SKM-1 treated with dmso at 0.1 percent for 144 hours (cell line): Measurements from ENCODE around the gene CDC14C.
A peak's percentile ranks its signal among the peaks of the same experiment; 100 is the strongest.
"Not testable (repeated sequence)": the region's sequence is repeated elsewhere in the genome, so short reads cannot be mapped to it uniquely, and the experiment has no call there.

Experiments used
- DNase-seq: peaks from one replicate; lab custom pipeline; 2025; ENCODE audit not compliant: unreplicated experiment; lab: John Stamatoyannopoulos, UW

Gene CDC14C

DNA sequence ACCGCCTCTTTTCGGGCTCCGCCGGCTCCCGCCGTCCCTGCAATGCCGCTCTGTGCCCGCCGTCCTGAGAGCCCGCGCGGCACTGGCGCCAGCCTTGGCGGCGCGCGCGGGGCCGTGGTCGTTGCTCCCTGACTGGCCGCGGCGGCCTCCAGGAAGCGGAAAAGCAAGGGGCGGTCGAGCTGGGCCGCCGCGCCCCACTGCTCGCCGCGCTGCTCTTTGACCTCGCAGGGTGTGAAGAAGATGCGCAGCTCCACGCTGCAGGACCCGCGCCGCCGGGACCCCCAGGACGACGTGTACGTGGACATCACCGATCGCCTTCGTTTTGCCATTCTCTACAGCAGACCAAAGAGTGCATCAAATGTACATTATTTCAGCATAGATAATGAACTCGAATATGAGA lies at the start of gene CDC14C:
CDC14C (plus strand) TSS at position 115 of the 400 bp plus-strand sequence; CDS start at position 241, 126 bp downstream.
- no peak for DNase-seq

DNA sequence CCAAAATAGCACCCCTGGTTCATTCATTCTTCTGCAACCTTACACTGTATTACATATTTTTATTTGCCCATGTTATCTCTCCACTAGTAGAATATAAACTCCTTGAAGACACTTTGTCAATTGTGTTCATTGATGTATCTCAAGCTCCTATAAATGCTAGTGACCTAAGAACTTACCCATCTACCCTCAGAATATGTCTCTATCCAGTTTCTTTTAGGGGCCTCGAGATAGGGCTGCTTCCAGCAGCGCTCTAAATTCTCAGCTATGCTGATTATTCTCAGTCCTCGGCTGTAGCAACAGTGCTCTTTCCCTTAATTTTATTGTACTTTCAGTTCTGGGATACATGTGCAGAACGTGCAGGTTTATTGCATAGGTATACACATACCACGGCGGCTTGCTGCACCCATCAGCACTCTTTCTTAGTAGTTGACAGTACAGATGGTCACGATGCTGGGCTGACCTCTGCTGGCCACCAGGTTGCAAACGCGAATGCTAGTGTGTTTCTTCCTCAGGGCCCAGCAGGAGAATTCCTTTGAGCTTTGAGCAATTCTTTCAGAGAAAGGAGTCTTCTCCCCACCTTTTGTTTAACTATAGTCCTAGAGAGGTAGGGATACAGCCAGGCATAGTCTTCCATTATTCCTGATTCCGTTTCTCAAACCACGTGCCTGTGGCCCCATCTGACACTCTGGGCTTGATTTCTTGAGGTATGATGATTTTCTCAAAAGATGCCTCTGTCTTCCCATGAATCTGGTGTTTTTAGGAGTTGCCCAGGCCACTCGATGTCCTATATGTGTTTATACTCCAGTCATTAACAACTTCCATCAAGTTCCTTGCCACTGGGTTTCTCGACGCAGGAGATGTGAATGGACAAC lies 49.1 kb upstream of the CDC14C start:
- peak; percentile 26 for DNase-seq

DNA sequence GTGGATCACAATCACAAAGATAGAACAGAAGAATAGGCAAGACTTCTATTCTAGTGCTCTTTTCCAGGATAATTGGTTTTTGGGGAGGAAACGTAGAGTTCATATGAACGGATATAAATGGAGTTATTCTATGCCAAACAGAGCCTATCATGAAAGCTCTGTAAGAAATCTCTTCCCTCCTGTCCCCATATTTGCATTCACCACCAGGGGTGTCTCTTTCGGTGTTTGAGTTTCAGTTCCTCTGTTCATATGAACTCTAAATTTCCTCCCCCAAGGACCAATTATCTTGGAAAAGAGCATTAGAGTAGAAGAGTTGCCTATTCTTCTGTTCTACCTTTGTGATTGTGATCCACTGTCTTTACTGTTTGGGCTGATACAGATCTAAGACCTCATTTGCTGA lies 48.3 kb upstream of the CDC14C start:
- DNase-seq = peak; percentile 6

DNA sequence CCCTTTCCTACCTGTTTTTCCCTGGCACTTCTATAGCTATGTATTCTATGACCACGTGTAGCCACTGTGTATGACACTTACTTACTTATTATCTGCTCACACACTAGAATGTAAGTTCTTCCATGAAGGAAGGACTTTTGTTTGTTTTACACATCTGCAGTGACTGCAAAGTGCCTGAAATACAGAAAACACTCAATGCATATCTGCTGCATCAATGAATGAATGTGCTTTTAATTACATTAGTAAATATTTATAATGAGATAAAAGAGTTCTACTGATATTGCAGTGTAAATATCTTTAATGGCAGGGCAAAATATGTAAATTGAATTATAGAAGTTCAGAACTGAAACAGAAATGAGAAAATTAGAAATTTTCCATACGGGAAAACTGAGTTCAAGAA lies 43.5 kb upstream of the CDC14C start:
- no peak for DNase-seq

DNA sequence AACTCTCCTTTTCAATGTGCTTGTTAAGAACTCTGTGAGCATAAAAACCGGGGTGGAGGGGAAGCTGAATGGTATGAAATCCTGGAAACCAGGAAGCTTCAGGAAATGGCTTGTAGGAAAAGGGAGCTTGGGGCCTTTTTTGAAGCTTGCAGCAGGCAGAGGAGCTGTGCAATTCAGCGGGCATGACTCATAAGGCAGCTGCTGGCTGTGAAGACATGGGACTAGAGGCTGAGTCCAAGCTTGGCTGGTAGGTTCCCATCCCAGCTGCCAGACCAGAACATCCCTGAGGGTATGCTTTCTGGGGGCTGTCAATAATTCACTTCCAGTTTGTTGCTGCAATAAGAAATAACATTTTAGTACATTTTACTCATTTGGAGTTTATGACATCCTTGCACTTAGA lies 36.8 kb upstream of the CDC14C start:
- no peak for DNase-seq

DNA sequence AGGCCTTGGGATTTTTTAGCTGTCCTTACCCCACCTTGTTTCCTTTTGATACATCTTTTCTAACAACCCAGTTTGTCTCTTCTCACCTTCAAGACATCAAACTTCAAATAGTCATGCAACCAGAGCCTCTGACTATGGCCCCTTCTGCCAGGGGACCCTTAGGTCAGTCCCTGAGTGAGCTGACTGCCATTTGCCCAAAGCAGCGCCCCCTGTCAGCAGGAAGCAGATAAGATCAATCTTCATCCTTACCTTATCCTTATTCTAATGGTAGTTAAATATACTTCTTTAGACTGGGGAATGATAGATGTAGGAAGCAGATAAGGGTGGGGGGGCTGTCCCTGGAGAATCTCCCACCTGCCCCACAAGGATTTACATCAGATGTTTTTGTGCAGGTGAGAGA lies 29.8 kb upstream of the CDC14C start:
- DNase-seq = no peak

DNA sequence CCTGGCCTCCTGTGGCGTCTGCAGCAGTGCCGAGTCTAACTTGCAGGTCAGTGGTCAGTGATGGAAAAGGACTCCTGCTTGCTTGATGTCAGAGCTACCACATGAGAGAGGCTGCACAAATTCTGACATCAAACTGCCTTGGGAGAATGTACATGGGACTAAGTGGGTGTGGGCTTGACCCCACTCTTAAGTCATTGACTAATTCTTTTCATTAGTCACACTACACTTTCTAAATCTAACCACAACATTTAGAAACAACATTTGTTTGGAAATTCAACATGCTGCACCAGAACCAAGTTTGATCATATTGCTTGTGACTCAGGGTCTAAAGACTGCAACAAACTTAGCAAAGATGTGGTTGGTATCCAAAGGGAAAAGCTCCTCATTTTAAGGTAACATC lies 24.4 kb upstream of the CDC14C start:
- DNase-seq = no peak

DNA sequence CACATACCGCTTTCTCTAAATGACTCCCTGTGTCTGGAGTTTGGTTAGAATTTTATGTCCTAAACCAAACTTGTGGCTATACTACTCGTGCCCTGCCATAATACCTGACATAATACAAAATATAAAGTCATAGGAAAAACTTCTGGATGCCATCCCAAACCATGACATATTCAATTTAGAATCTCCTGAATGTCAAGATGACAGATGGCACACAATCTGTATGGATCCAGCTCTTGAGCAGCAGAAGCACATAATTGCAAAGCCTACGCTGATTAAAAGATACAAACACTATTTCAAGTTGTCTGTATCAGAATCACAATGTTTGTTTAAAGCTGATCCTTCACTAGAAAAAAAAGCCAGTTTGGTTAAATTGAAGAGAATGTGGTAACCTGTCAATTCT lies 22.4 kb upstream of the CDC14C start:
- DNase-seq = no peak

DNA sequence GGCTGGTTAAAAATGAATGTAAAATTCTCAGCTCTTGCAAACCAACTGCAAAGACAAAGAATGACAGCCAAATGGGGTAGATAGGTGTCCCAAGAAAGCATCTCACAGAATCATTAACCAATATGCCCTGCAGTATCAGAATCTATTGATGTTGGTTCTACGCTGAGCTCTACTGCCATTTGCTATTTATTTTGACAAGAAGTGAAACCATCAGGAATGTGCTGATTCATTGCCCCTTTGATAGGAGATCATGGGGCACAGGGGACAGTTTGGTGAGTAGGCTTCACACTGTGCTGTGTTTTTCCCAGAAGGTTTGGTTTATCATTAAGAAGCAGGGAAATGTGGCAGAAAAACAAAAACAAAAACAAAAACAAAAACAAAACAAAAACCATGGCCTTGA lies 19.4 kb upstream of the CDC14C start:
- no peak for DNase-seq

DNA sequence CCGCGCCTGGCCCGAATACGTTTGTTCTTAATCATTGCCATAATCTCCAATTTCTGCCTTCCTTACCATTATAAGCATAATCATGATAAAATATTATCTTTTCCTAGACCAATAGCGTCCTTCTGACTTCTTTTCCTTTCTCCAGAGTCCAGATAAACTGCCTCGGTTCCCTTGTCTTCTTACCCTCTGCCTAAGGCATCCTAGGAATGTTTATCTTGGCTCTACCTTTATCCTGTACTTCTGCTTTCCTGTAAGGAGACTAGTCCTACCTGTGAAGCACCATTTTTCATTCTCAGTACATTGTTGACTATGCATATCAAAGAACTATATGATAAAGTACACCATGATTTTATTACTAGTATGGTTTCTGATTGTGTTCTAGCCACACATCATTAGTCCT lies 18.7 kb upstream of the CDC14C start:
- DNase-seq = not testable (repeated sequence)

DNA sequence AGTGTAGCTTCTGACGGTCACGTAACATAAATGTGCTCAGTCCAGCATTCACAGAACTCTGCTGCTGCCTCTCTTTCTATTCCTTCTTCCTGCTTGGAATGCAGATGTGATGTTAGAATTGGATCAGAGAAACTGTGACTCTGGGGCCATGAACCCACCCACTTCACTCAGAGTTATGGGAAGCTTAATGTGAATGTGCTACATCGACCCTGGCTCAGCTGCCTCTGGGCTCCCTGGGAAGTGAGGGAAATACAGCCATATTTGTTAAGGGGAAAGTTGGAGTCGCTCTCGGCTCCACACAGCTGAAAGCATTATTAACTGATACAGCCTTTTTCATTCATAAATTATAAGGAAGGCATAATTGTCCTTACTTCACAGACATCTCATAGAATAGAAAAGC lies 14.5 kb upstream of the CDC14C start:
- not testable (repeated sequence) for DNase-seq

DNA sequence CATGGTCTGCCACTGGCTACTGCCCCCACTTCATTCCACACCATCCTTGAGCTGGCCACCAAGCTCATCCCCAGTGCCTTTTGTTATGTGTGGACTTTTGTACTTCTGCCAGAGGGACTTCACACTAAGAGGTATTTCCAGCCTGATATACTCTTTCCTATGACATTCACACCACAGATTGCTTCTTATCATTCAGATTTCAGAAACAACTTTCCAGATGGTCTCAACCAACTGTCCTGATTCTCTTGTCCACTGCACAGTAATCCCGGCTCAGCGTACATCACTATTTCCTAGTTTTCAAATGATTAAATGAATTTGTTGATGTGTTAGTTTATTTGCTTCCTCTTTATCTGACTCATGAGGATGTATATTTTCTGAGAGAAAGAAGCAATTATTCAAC lies 7.1 kb downstream of the CDC14C start:
- DNase-seq = no peak

DNA sequence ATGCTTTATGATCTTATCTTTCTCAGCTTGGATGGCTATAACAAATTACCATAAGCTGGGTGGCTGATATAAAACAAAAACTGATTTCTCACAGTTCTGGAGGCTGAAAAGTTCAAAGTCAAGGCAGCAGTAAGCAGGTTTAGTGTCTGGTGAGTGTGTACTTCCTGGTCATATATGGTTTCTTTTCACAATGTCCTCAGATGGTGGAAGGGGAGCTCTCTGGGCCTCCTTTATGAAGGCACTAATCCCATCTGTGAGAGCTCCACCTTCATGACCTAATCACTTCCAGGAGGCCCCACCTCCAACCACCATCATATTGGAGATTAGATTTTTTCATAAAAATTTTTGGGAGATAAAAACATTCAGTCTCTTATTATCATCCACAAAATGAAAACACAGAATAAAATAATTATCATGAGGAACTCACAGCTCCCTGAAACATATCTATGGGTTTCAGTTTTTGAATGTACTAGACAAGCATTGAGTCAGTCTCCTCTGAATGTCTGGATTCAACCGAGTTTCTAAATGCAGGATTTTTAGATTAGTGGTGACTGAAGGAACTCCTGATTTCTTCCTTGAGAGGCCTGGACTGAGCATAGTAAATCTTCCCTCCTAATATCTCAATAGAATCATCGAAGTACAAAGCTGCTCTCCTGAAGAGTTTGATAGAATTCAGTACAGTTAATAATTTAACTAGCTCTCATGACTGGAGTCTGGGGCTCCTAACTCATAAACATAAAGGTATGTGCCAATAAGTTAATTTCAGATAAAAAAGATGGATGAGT lies 8.0 kb downstream of the CDC14C start:
- no peak for DNase-seq

DNA sequence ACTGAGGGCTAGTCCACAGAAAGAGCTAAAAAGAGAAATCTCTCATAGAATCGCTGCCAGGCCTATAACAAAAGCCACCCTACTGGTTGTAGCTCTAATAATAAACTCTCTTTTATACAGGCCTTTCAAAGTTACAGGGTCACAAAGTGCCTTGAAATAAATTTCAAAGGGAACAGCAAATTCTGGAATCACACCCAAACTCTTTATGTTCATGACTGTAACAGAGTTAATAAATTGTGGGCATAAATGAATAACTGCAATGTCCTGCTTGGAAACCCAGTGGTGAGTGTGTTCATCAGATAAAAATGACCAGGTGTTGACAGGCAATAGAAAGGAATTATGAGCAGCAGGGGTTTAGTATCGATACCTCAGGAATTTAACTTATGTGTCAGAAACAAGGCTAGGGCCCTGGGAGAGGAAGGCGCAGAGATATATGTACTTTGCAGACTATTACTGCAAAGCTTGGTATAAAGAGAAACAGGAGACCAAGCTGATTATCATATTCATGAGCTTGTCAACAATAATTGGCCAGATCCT lies 9.3 kb downstream of the CDC14C start:
- DNase-seq = no peak

DNA sequence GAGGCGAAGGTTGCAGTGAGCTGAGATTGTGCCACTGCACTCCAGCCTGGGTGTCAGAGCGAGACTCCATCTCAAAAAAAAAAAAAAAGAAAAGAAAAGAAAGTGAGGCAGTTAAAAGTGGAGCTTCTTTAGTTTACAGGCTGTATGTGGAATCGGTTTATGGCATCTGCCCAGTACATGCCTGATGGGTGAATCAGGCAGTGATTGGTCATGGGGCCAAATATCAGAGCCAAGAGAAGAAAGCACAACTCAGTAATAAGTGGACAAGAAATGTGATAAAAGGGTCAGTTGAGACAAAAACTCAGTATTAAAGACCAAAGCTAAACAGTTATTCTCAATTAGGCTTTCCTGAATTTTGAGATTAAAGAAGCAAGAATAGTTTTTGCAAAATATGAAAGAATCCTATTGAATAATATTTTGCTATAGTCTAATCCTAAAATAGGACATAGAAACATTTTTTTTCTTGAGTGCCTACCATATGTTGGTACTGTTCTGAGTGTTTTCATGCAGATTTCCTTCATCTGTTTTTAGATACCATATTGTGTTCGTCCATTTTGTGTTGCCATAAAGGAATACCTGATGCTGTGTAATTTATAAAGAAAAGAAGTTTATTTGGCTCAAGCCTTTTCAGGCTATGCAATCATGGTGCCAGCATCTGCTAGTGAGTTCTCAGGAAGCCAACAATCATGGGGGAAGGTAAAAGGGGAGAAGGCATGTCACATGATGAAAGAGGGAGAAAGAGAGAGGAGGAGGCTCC lies 14.4 kb downstream of the CDC14C start:
- no peak for DNase-seq

DNA sequence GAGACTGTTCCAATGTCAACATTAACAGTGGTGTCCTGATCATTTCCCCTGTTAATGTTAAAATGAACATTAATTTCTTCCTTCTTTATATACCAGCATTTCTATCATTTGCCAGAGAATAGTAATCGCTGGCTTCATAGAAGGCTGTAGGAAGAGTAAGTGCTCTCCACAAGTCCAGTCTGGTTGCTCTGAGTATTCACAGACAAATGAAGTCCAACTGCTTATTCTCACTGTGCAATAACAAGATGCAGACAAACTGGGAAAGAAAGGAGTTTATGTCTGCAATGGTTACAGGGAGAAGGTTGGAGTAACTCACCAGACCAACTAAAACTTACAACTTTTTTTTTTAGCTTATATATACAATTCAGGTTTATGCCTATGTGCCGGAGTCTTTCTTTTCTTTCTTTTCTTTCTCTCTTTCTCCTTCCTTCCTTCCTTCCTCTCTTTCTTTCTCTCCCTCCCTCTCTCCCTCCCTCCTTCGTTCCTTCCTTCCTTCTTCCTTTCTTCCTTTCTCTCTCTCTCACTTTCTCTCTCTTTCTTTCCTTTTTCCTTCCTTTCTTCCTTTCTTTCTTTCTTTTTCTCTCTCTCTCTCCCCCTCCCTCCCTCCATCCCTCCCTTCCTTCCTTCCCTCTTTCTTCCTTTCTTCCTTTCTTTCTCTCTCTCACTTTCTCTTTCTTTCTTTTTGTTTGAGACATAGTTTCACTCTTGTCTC lies 19.1 kb downstream of the CDC14C start:
- DNase-seq = no peak

DNA sequence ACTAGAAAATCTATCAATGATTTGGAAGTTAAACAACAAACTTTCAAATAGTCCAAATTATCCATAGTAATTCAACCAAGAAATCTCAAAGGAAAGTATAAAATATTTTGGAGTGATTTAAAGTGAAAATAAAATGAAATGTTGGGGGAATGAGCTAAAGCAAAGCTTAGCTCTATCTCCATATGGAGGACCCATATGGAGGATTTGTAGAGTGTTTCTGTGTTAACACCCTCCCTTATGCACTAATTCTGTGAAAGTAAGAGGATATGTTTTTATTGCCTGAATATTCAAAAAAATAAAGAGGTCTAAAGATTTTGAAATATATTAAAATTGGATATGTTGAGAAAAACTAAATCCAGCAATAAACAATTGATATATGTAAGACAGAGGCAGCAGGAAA lies 31.6 kb downstream of the CDC14C start:
- DNase-seq = no peak

DNA sequence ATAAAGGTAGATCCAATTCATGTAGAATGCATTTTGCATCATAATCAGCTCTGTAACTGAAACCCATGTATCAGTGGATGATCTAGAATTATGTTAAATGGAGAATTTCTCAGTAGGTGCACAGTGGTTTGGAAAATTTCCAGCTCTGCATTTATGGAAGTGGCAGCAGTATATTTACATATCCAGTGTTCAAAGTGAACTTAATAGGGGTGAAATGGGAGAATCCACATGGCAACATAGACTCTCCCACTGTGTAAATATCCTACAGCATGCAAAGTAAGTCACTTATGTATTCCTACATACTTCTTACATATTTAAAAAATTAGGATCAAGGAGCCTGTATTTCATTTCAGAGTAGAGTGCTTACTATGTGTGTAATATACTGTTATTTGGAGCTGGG lies 35.3 kb downstream of the CDC14C start:
- no peak for DNase-seq

DNA sequence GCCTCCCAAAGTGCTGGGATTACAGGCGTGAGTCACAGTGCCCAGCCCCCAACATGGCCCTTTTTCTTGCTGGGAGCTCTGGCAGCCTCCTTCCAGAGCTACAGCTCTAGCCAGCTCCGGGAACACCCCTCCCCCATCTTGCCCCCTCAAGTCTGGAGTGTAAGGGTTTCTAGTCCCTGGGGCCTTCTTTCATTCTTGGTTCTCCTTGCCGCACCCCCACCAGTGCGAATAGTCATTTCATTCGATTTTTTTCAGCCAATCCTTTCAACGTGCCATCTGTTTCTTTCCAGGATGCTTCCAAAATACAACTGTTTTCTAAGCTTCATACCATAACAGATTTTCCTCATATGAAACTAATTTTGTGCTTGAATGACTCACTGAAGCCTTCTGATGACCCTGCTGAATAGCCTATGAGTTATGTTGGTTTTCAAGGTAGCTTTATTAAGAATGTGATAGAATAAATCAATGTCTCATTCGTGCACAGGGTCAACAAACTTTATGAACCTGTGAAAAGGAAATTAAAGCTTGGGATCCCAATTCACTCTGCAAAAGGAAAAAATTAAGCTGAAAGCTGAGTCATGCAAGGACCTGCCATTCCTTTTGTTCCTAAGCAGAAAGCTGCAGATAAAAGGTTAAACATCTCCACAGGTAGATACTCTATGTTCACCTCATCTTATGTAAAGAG lies 38.6 kb downstream of the CDC14C start:
- DNase-seq = no peak

DNA sequence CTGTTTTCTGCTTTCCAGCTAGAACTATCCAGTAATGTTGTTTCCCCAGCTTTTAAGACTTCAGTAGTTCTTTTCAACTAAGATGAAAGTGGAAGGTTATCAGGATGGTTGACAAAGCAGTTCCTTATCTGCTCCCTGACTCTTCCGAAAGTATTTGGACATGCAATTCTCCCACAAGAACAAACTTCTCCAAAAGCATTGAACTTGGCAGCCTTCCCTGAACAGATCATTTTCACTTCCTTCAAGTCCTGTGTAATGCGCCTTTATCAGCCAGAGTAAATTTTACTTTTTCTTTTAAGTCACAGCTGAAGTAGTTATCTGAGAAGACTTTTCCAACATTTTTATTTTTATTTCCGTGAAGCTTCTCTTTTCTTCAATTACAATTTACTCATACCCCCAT lies 39.7 kb downstream of the CDC14C start:
- peak; percentile 88 for DNase-seq
